Mucosa of rectum (tissue), 2 donors: ENCODE results near the gene KCNK18.
"Not testable (repeated sequence)": the region's sequence is repeated elsewhere in the genome, so short reads cannot be mapped to it uniquely, and the experiment has no call there.

Source experiments
- H3K27ac ChIP-seq, 2 donors: one replicate each; pipeline ENCODE4 v1.7.0; 2013; ENCODE audit warnings: inconsistent platforms in 2 of 2, low read depth in 2 of 2, low read length in 2 of 2
- H3K27me3 ChIP-seq, 2 donors: one replicate each; pipeline ENCODE4 v1.7.0; 2013; ENCODE audit warnings: low read length in 2 of 2; ENCODE audit not compliant: control insufficient read depth in 2 of 2, insufficient read depth in 2 of 2
- H3K36me3 ChIP-seq, 2 donors: one replicate each; pipeline ENCODE4 v1.7.0; 2013; ENCODE audit warnings: low read length in 2 of 2; ENCODE audit not compliant: control insufficient read depth in 2 of 2, insufficient read depth in 2 of 2
- H3K4me1 ChIP-seq, 2 donors: one replicate each; pipeline ENCODE4 v1.7.0; 2013; ENCODE audit warnings: low read length in 2 of 2, mild to moderate bottlenecking in 1 of 2; ENCODE audit not compliant: control insufficient read depth in 2 of 2, insufficient read depth in 2 of 2
- H3K4me3 ChIP-seq, 2 donors: one replicate each; pipeline ENCODE4 v1.7.0; 2013; ENCODE audit warnings: low read length in 2 of 2
- H3K9ac ChIP-seq, 2 donors: one replicate each; pipeline ENCODE4 v1.7.0; 2013; ENCODE audit warnings: low read length in 2 of 2, low read depth in 1 of 2, mild to moderate bottlenecking in 1 of 2
- H3K9me3 ChIP-seq, 2 donors: one replicate each; pipeline ENCODE4 v1.7.0; 2013; ENCODE audit warnings: low read length in 2 of 2; ENCODE audit not compliant: control insufficient read depth in 2 of 2
- donor health status: healthy.
- donor health status: Normal muscosa, but diverticular disease.

Gene KCNK18

DNA sequence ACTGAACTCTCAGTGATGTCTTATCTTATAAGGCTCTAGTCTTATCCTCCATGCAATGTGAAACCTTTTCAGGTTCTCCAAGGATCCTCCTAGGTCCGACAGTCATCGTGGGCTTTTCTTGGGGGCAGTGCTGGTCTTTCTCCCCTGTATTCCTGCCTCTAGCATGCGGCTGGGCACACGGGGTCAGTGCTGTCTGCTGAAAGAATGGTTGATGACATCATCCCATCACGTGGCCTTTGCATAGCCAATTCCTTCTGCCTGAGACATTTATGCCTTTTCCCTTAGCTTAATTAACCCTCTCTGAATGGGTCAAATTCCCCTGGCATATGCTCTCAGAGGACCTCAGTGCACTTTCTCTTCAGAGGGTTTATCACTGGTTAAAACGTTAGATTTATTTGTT lies 27.0 kb upstream of the KCNK18 start:
- Histone ChIP-seq H3K9ac (no peak overlapping the region), H3K4me1 (peaks cover 4 to 12% of the 10 kb centered on the region in 2 donors), H3K27ac (no peak overlapping the region), H3K36me3 (no peaks in the 10 kb centered on the region), H3K9me3 (no peaks in the 10 kb centered on the region), H3K4me3 (no peak overlapping the region), H3K27me3 (peaks cover 68 to 70% of the 10 kb centered on the region in 2 donors)

DNA sequence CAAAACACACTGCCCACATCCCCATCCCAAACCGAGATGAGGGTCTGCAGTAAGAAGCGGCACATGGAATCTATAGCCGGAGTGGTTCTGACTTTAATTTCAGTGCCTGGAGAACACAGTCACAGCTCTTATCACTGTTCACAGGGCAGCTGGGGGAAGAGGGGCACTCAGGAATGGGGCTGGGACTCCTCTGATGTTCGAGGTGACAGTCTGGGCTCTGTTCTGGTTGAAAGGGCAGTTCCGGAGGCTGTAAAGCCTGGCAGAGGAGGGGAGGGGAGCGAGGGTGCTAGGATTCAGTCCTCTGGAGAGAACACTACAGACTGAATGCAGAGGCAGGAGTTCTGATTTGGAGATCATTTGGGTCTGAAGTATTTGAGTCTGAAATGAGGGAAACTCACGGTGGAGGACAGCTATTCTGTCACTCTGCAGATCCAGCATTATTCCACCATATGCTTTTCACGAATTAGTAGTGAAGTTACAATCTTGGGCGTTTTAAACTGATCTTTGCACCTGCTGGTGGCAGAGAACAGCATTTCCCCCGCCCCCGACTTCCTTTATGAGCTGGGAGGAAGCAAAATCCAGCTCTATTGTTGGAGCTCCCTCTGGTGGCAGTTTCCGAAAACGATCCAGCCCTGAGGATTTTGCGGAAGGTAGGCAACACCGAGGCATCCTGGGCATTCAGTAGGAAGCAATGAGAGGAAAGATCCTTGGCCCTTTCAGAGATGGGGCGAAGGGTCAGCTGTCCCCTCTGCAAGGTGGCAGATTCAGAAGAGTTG lies 22.7 kb upstream of the KCNK18 start:
- H3K4me1 ChIP-seq = peaks cover 8 to 17% of the 10 kb centered on the region in 2 donors
- H3K9ac ChIP-seq = peak overlapping the region in 1 of 2 donors; percentile 42
- H3K27ac ChIP-seq = no peak overlapping the region
- H3K4me3 ChIP-seq = peak overlapping the region; percentile 70 to 73
- no peaks in the 10 kb centered on the region for H3K36me3 ChIP-seq
- no peaks in the 10 kb centered on the region for H3K9me3 ChIP-seq
- H3K27me3 ChIP-seq = peaks cover 32% of the 10 kb centered on the region in 2 donors

DNA sequence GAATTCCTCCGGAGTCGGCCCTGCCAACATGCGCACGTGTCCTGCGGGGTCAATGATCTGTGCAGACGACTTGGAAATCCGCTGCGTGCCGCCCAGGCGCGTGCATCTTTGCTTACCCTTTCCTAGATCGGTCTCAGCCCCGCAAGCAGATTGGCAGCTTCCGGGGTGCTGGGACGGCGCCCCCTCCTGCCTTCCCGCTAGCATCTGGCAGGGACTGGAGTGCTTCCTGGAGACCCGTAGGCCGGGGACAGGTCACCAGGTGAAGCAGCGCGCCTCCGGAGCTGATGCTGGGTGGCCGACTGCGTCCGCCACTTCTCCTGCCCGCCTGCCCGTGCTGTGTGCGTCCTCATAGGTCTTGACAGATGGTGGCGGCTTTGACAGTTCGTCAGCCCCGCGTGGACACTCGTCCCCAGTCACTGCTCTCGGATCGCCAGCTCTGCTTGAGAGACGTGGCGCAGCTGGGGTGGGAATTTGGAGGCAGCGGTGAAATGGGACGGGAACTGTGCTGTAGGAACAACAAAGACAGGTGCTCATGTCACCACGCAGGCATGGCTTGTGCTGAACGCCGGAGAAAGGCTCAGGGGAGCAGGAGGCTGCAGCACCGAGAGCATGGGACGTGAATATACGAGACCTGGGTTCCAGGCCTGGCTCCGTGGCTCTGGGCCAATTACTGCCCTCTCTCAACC lies 21.9 kb upstream of the KCNK18 start:
- H3K36me3 ChIP-seq = no peaks in the 10 kb centered on the region
- H3K4me1 ChIP-seq = peaks cover 8 to 17% of the 10 kb centered on the region in 2 donors
- peak overlapping the region in 1 of 2 donors; percentile 42 for H3K9ac ChIP-seq
- H3K9me3 ChIP-seq = no peaks in the 10 kb centered on the region
- peaks cover 26 to 27% of the 10 kb centered on the region in 2 donors for H3K27me3 ChIP-seq
- peak overlapping the region; percentile 70 to 73 for H3K4me3 ChIP-seq
- no peak overlapping the region for H3K27ac ChIP-seq

- no peaks in the 10 kb centered on the region for H3K36me3 ChIP-seq
- peaks cover 8 to 17% of the 10 kb centered on the region in 2 donors for H3K4me1 ChIP-seq
- no peak overlapping the region for H3K9ac ChIP-seq
- H3K27ac ChIP-seq = no peak overlapping the region
- peaks cover 22 to 25% of the 10 kb centered on the region in 2 donors for H3K27me3 ChIP-seq
- H3K4me3 ChIP-seq = peak overlapping the region; percentile 70 to 73
- H3K9me3 ChIP-seq = no peaks in the 10 kb centered on the region
These were observed 21.3 kb upstream of the KCNK18 start for GRCh38 chr10:117175901-117176534.

- Histone ChIP-seq H3K4me1 (peaks cover 8 to 17% of the 10 kb centered on the region in 2 donors), H3K9ac (no peak overlapping the region), H3K4me3 (no peak overlapping the region), H3K27ac (no peak overlapping the region), H3K27me3 (peaks cover 3 to 7% of the 10 kb centered on the region in 2 donors), H3K36me3 (no peaks in the 10 kb centered on the region), H3K9me3 (no peaks in the 10 kb centered on the region)
These were observed 19.1 kb upstream of the KCNK18 start for GRCh38 chr10:117178190-117178589.

DNA sequence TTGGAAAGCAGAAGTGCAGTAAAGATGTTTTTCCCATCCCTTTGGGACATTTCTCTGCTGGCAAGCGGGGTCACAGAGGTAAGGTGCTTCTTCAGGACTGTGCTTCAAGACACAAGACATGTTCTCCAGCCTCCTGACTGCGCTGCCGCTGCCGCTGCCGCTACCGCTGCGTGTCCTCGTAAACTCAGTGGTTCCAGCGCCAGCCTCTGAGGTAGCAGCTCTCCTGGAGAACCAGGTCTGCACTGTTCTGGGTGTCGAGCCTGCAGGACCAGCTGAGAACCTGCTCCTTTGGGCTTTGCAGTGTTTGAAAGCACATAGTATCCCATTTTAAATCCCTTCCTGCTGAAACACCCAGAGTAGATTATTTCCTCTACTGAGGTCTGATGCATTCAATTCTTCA lies 13.0 kb upstream of the KCNK18 start:
- H3K36me3 ChIP-seq = no peaks in the 10 kb centered on the region
- no peak overlapping the region for H3K27ac ChIP-seq
- no peak overlapping the region for H3K9ac ChIP-seq
- no peaks in the 10 kb centered on the region for H3K4me1 ChIP-seq
- no peaks in the 10 kb centered on the region for H3K9me3 ChIP-seq
- peaks cover 3% of the 10 kb centered on the region in 2 donors for H3K27me3 ChIP-seq
- no peak overlapping the region for H3K4me3 ChIP-seq

GRCh38 chr10:117184821-117185220 lies 12.5 kb upstream of the KCNK18 start:
- H3K27ac ChIP-seq = no peak overlapping the region
- no peak overlapping the region for H3K9ac ChIP-seq
- no peak overlapping the region for H3K4me3 ChIP-seq
- no peaks in the 10 kb centered on the region for H3K36me3 ChIP-seq
- H3K4me1 ChIP-seq = no peaks in the 10 kb centered on the region
- H3K27me3 ChIP-seq = peaks cover 3% of the 10 kb centered on the region in 2 donors
- no peaks in the 10 kb centered on the region for H3K9me3 ChIP-seq

DNA sequence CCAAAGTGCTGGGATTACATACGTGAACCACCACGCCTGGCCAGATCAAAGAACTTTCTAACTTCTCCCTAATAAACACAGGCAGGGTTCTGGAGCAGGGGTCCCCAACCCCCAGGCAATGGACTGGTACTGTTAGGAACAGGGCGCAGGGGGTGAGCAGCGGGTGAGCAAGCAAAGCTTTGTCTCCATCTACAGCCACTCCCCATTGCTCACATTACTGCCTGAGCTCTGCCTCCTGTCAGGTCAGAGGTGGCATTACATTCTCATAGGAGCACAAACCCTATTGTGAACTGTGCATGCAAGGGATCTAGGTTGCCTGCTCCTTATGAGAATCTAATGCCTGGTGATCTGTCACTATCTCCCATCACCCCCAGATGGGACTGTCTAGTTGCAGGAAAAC lies 11.5 kb upstream of the KCNK18 start:
- H3K27ac ChIP-seq, H3K4me3 ChIP-seq, H3K36me3 ChIP-seq, H3K9me3 ChIP-seq, H3K27me3 ChIP-seq, H3K9ac ChIP-seq, H3K4me1 ChIP-seq: not testable (repeated sequence)

- Histone ChIP-seq H3K9ac (no peak overlapping the region), H3K4me1 (no peaks in the 10 kb centered on the region), H3K27me3 (no peaks in the 10 kb centered on the region), H3K9me3 (no peaks in the 10 kb centered on the region), H3K36me3 (no peaks in the 10 kb centered on the region), H3K4me3 (no peak overlapping the region), H3K27ac (no peak overlapping the region)
These were observed 10.3 kb upstream of the KCNK18 start for GRCh38 chr10:117186832-117187615.
